GM21381 (cell line): ENCODE results near the gene PLXNA3.
A peak's percentile ranks its signal among the peaks of the same experiment; 100 is the strongest.

Experiments used
- ATAC-seq: cut with Tn5 transposase; IDR thresholded peaks from one replicate; pipeline ENCODE4 v1.9.1; 2021; ENCODE audit warnings: mild to moderate bottlenecking, moderate library complexity; ENCODE audit not compliant: unreplicated experiment

The PLXNA3 gene

DNA sequence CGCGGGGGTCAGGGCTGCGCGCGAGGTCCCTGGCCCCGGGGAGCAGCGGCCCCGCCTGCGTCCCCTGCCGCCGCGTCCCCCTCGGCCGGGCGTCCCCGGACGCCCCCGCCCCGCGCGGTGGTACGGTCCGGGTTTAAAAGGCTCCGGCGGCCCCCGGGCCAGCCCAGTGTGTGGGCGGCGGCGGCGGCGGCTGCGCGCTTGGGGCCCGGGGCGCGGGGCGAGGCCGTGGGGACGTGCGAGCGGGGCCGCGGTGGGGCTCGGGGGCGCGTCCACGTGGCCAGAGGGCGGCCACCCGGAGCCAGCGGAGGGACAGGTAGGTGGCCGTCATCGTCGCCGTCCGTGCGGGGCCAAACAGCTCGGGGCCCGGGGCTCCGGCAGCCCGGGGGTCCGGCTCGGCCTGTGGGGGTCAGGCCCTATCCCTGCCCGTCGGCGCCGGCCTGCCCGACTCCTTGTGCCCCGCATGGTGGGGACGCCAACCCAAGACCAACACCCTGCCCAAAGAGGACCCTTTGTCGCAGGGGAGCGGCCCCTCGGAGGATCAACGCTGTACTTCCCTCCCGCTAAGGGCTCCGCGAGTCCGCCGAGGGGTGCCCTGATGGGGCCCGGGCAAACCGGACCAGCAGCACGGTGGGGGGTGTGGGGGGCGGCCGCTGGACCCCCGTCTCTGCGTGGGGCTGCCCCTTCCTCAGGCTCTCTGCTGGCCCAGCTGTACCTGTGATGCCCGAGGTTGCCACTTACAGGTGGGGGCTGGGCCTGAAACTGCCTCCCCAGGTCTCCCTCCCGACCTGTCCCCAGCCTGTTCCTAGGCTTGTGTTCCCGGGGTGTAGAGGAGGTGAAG, at the start of gene PLXNA3:
Gene PLXNA3 (plus strand): TSS at position 166 of the 838 bp plus-strand sequence. CDS start 1,903 bp downstream, outside the sequence.
- ATAC-seq = peak; percentile 61

DNA sequence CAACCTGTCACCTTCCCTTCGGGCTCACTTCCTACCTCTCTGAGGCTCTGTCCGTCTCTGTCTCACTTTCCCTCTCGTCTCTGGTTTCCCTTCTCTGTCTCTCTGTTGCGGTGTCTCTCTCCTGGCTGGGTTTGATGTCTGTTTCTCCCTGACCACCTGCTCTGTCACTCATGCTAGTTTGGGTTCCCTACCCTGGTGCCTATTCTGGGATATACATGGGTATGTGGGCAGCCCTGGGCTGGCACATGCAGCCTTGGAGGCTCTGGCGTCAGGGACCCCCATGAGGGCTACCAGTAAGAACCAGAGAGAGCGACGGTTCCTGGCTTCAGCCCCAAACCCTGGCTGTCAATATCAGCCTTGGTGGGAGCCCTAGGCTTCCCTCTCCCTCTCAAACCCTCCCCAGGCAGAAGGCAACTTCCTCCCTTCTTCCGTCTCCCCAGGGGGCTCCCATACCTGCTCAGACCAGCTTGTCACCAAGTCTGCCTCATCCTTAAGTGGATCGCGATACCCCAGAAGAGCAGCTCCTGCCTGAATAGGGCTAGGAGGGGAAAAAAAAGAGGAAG, 49.3 kb upstream of the PLXNA3 start:
- ATAC-seq = no peak

DNA sequence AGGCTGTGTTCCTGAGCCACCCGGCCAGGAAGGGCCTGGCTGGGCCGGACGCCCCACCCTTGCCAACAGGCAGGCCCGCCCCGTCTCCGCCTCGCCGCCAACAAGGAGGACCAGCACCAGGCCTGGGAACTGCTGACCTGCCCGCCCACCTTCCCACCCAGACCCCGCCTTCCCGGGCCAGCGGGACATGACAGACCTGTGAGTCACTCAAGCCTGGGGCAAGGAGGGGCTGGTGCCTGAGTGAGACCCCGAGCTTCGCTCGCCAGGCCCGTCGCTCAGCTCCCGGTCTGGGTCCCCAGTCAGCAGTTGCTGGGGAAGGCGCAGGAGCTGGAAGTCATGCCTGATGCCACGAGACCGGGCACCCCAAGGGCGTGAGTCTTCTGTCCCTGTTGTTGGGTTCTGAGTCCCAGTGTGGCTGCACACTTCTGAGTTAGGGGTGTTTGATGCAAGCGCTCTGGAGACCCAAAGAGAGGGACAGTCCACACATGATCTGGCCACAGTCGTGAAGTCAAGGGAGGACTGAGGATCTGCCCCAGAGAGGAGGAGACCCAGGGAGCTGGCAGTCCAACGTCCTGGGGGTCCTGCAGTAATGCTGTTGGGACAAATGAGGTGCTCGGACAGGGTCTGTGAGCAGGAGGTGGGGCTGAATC, 48.7 kb upstream of the PLXNA3 start, which contains the start of gene DNASE1L1:
Gene DNASE1L1 (minus strand): TSS at position 33 of the 650 bp plus-strand sequence. CDS start 3,686 bp downstream, outside the sequence.
- no peak for ATAC-seq

DNA sequence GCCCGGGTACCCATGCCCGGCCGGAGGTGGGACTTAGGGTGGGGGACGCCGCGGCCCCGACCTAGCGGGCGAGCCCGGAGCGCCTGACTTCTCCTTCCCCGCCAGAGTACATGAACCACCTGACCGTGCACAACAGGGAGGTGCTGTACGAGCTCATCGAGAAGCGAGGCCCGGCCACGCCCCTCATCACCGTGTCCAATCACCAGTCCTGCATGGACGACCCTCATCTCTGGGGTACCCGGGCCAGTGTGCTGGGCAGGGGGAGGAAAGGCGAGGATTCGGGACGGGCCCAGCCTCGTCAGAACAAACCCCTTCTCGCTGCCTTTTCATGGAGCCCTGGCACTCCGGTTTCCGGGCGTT, 46.1 kb upstream of the PLXNA3 start:
- ATAC-seq = peak; percentile 47

DNA sequence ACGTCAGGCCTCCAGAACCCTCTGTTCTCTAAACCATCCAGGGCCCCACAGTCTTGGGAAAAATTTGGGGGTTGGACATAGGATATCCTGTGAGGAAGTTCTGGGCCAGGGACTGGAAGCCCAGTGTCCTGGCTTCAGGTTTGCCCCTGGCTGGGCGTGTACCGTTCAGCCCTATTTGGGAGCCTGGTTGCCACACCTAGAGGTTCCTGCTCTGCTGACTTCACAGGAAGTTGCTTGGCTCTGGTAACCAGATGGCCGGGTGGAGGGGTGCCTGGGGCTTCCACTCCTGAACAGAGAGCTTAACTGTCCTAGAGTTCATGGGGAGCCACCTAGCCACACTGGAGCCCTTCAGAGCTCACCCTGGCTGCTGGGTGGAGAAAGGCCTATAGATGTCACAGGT, 45.6 kb upstream of the PLXNA3 start:
- ATAC-seq = no peak

DNA sequence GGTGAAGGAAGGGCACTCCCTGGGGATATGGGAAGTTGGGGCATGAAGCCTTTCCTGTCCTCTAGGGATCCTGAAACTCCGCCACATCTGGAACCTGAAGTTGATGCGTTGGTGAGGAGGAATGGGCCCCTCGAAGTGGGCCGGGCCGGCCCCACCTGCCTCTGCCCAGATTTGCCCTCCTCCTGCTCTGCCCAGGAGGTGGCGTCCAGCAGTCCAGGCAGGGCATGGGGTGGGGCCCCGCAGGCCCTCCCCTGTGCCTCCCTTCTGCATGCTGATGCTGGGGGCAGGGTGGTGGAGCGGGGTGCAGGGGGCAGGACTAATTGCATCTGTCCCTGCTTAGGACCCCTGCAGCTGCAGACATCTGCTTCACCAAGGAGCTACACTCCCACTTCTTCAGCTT, 44.9 kb upstream of the PLXNA3 start:
- no peak for ATAC-seq

DNA sequence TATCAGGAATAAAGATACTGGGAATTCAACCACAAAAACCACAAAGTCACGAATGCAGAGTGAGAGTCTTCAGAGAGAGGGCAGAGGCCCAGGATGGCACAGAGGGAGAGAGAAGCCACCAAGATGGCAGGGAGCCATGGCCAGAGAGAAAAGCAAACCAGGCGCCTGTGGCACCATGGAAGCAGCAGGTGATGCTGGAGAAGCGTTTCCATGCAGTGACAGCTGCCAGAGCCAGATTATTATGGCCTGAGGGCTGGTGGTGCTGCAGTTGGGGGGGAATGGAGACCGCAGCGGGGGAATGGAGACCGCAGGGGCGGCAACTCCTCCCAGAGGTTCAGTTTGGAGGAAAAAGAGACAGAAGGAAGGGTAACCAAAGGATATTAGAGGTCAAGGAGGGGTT, 40.9 kb upstream of the PLXNA3 start:
- no peak for ATAC-seq

DNA sequence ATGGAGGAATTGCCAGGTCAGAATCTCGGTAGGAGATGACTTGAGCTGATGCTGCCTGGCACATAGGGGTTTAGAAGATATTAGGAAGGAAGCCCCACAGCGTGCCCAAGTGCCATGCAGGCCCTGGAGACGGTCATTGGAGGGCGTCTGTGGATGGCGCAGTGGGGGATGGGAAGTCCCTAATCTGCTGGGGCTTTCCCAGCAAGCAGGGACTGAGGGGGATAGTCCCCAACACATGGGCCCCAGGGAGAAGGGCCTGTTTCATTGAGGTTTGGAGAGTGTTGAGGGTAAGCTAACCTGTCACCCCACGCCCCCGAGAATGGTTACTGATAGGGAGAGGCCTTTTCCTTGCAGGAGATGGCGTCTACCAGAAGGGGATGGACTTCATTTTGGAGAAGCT, 38.9 kb upstream of the PLXNA3 start:
- no peak for ATAC-seq

DNA sequence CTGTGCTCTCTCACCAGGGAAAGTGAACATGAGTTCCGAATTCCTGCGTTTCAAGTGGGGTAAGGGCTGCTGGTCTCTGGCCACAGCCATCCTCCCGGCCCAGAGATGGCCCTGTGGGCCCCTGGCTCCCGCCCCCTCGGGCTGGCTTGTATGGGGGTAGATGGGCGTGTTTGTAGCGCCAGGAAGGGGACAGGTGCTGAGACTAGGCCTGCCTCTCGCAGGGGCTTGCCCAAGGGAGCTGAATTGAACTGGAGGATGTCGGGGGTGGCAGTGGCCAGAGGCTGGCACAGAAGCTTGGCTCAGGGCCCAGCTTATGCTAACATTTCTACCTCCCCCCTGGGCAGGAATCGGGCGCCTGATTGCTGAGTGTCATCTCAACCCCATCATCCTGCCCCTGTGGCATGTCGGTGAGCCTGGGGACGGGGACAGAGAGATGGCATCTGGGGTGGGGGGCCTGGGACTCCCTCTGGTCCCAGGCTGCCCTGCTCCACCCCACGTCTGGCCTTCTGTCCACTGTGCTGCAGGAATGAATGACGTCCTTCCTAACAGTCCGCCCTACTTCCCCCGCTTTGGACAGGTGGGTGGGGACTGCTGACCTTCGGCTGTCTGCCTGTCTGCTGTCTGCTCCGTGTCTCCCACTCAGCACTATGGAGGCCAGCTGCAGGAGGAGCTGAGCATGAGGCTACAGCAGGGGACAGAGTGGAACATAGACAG, 38.2 kb upstream of the PLXNA3 start:
- ATAC-seq = no peak

DNA sequence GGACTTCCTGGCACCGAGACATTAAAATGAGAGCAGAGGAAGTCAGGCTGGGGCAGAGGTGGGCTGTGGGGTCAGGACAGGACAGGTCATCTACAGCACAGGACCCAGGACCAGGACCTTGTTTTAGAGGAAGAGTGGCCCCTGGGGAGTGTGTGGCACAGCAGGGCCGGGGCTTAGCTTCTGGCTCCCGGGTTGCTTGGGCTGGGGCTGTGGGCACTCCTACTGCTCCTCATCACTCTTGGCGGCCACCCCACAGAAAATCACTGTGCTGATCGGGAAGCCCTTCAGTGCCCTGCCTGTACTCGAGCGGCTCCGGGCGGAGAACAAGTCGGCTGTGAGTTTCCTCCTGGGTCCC, 37.7 kb upstream of the PLXNA3 start:
- ATAC-seq = no peak

DNA sequence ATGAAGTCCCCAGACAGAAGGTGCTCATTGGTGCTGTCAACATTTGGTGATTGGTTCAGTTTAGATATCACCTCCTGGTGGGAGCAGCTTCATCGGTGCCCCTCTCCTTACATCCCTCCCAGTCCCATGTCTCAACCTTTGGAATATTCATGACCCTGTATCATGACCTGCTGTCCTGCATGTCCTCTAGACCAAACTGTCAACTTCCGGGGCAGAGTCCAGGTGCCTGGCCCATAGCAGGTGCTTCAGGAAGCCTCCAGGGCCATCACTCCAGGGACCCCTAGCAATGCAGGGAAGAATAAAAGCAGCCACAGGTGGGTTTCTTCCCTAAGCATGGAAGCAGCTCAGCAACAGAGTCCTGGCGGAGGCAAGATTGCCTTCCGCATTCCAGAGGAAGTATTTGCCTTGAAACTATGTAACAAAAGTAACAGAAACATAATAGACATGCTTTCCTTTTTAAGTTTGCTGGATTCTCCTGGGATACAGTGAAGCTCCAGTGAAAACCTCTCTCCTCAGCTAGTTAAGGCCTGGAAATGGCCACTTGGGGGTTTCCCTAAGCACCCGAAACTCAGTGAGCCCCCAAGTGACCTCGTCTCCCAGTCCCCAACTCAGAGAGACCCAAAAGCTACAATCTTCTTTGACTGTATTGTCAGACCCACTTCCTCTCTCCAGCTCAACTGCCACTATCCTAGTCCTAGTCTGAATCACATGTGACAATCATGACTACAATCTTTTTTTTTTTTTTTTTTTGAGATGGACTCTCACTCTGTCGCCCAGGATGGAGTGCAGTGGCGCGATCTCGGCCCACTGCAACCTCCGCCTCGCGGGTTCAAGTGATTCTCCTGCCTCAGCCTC, 30.9 kb upstream of the PLXNA3 start:
- no peak for ATAC-seq

DNA sequence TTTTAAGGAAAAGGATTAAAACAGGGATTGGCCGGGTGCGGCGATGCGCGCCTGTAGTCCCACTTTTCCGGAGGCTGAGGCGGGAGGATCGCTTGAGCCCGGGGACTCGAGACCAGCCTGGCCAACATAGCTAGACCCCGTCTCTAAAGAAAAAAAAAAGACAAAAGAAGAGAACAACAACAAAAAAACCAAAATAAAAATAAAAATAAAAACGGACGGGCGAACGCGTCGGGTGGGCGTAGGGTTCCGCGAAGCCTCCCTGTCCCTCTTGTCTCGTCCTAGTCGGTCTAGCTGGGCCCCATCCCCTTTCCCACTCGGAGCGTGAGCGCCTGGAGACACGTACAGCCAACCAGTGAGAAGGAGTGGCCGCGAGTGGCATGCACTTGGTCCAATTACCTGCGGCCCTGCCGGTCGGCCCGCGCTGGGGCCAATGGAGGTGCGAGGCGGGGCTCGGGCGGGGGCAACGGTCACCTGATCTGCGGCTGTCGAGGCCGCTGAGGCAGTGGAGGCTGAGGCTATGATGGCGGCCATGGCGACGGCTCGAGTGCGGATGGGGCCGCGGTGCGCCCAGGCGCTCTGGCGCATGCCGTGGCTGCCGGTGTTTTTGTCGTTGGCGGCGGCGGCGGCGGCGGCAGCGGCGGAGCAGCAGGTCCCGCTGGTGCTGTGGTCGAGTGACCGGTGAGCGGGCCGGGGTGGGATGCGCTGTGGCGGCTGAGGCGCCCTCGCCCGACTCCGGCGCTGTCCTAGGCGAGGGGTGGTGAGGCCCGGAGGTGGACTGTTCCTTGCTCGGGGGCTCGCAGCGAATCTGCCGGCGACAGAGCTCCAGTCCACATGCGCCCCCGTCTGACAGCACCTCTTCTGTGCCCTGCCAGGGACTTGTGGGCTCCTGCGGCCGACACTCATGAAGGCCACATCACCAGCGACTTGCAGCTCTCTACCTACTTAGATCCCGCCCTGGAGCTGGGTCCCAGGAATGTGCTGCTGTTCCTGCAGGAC, 29.6 kb upstream of the PLXNA3 start, which contains the start of gene ATP6AP1:
Gene ATP6AP1 (plus strand): TSS at position 502 of the 996 bp plus-strand sequence. CDS start 16 bp downstream, at position 518.
- ATAC-seq = peak; percentile 97

DNA sequence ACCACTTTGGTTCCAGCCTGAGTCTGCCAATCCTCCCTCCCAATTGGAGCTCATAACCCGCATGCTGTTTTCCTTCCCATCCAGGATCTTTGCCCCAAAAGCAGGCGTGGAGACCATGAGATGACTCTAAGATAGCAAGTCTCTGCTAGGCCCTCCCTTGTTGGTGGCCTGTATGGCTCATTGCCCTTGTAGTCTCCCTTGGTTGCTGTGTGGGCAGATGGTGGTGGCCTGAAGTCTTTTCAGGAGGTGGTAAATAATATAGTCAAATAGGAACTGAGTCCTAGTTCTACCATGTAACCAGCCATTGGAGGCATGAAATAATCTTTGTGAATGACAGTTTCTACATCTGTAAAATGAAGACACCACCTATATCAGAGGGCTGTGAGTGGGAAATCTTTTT, 28.4 kb upstream of the PLXNA3 start:
- no peak for ATAC-seq

DNA sequence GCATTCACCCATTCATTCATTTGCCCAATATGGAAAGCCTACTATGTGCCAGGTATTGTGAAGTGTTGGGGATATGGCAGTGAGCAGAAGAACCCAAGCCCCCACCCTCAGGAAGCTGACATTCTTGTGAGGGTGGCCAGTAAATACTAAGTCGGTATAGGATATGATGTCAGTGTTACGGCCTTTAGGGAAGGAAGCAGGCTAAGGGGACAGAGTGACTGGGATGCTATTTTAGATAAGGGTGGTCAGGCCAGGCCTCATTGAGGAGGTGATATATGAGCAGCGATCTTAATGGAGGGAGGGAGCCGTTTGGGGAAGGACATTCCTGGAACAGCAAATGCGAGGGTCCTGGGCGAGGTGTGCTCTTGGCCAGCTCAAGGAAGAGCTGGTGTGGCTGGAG, 27.6 kb upstream of the PLXNA3 start:
- ATAC-seq = no peak

DNA sequence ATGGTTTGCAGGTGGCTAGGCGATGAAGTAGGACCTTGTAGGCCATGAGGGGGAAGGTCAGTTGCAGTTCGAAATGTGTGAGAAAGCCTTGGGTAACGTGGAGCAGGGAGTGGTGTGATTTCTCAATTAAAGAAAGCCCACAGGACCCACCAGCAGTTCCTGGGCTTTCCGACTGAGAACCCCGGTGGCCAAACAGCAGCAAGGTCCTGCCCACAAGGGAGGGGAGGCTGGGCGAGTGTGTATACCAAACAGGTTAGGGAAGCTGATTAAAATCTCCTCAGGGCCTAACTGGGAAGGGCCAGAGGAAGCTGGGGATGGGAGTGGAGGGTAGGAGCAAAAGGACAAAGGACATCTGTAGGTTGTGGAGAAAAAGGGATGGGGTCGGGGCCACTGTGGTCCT, 27.2 kb upstream of the PLXNA3 start:
- ATAC-seq = no peak

DNA sequence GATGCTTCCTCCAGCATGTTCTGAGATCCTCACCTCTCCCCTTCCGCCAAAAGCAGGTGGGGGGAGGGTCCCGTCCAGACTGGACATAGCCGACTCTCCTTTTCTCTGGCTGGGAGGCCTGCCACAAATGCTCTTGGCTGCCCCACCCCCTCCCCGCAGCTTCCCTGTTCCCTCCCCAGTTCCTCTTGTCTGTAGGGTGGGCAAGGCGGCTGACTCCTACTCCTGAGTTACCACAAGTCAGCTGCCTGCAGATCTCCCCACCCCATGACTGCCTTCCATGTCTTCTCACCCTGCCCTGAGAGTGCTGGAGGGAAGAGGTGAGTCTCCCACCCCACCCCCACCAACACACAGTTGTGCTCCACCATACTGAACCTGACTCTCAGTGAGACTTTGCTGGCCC, 26.7 kb upstream of the PLXNA3 start:
- no peak for ATAC-seq

DNA sequence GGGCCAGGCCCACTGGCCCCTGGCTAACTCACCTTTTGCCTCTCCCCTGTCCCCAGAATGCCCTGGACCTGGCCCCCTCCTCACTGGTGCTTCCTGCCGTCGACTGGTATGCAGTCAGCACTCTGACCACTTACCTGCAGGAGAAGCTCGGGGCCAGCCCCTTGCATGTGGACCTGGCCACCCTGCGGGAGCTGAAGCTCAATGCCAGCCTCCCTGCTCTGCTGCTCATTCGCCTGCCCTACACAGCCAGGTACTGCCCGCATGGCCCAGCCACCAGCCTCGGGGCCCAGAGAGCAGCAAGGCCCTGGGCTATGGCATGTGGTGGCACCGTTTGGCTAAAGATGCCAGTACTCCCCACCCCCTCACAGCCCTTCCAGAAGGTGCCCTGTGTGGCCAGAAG, 25.9 kb upstream of the PLXNA3 start:
- ATAC-seq = no peak

DNA sequence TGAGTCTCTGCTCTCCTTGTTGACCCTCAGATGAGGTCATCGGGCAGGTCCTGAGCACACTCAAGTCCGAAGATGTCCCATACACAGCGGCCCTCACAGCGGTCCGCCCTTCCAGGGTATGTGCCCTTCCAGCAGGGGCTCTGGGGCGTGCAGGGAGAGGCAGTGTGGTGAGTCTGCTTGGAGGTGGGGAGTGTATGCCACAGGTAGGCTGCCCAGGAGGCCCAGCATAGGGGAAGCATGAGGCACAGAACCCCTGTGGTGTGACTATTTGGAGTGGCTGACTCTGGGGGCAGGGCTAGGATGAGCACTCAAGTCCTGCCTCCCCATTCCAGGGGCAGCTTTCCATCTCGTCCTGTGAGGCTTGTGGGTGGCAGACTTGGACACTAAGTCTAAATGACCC, 24.5 kb upstream of the PLXNA3 start:
- no peak for ATAC-seq
